Loucy (cell line): ENCODE measurements around the gene TMEM203.

Experiments used
- H2AFZ ChIP-seq: fragments of 200-600 bp; sonication (generic); 2 replicates; pipeline ENCODE4 v1.6.0; 2016; ENCODE audit warnings: antibody characterized with exemption, mild to moderate bottlenecking, low read length, moderate library complexity
- H3F3A ChIP-seq: fragments of 200-600 bp; 2 replicates; pipeline ENCODE4 v1.6.0; 2016; ENCODE audit warnings: antibody characterized with exemption, low read depth, mild to moderate bottlenecking
- H3K27me3 ChIP-seq: fragments of 200-600 bp; sonication (generic); 2 replicates; pipeline ENCODE4 v1.6.1; 2014; ENCODE audit warnings: low read length, mild to moderate bottlenecking; ENCODE audit not compliant: insufficient read depth, poor library complexity, severe bottlenecking
- H3K36me3 ChIP-seq: fragments of 200-600 bp; sonication (generic); 2 replicates; pipeline ENCODE4 v1.6.1; 2016; ENCODE audit warnings: low read length; ENCODE audit not compliant: insufficient read depth
- H3K4me1 ChIP-seq: fragments of 200-600 bp; sonication (generic); 2 replicates; pipeline ENCODE4 v1.5.1; 2014; ENCODE audit warnings: low read length, mild to moderate bottlenecking; ENCODE audit not compliant: insufficient read depth, poor library complexity, severe bottlenecking
- H3K4me2 ChIP-seq: fragments of 200-600 bp; sonication (generic); 2 replicates; pipeline ENCODE4 v1.6.0; 2014; ENCODE audit warnings: antibody characterized with exemption, low read length, low read depth, mild to moderate bottlenecking; ENCODE audit not compliant: poor library complexity, severe bottlenecking
- H3K4me3 ChIP-seq: fragments of 200-600 bp; sonication (generic); 2 replicates; pipeline ENCODE4 v1.5.1; 2014; ENCODE audit warnings: low read length, mild to moderate bottlenecking, mixed read lengths; ENCODE audit not compliant: poor library complexity, severe bottlenecking
- H3K79me2 ChIP-seq: fragments of 200-600 bp; sonication (generic); 2 replicates; pipeline ENCODE4 v1.6.1; 2014; ENCODE audit warnings: low read length; ENCODE audit not compliant: insufficient read depth
- H3K9ac ChIP-seq: fragments of 200-600 bp; sonication (generic); 2 replicates; pipeline ENCODE4 v1.6.0; 2014; ENCODE audit warnings: mild to moderate bottlenecking, low read depth, low read length, moderate library complexity; ENCODE audit not compliant: poor library complexity, severe bottlenecking
- H3K9me2 ChIP-seq: fragments of 200-600 bp; sonication (generic); replicated peaks from 2 replicates; pipeline ENCODE4 v1.6.1; 2016; ENCODE audit warnings: low read depth, low read length, mixed read lengths
- H3K9me3 ChIP-seq: fragments of 200-600 bp; sonication (generic); 2 replicates; pipeline ENCODE4 v1.6.1; 2014; ENCODE audit warnings: mild to moderate bottlenecking, antibody characterized with exemption, low read length, low read depth; ENCODE audit not compliant: insufficient read depth
- H4K20me1 ChIP-seq: fragments of 200-600 bp; sonication (generic); 2 replicates; pipeline ENCODE4 v1.6.0; 2014; ENCODE audit warnings: antibody characterized with exemption, low read length, mild to moderate bottlenecking; ENCODE audit not compliant: insufficient read depth, poor library complexity, severe bottlenecking
- EZH2phosphoT487 ChIP-seq: fragments of 200-600 bp; IDR thresholded peaks from 2 replicates; pipeline ENCODE4 v1.6.1; 2018; ENCODE audit warnings: antibody characterized with exemption, mild to moderate bottlenecking, moderate library complexity, borderline replicate concordance
- TF ChIP-seq, protein P1 (sequence below): fragments of 200-600 bp; sonication (generic); conservative IDR thresholded peaks from 2 replicates; pipeline ENCODE4 v1.5.1; 2014; ENCODE audit warnings: mild to moderate bottlenecking, antibody characterized with exemption, low read length

Gene TMEM203

DNA sequence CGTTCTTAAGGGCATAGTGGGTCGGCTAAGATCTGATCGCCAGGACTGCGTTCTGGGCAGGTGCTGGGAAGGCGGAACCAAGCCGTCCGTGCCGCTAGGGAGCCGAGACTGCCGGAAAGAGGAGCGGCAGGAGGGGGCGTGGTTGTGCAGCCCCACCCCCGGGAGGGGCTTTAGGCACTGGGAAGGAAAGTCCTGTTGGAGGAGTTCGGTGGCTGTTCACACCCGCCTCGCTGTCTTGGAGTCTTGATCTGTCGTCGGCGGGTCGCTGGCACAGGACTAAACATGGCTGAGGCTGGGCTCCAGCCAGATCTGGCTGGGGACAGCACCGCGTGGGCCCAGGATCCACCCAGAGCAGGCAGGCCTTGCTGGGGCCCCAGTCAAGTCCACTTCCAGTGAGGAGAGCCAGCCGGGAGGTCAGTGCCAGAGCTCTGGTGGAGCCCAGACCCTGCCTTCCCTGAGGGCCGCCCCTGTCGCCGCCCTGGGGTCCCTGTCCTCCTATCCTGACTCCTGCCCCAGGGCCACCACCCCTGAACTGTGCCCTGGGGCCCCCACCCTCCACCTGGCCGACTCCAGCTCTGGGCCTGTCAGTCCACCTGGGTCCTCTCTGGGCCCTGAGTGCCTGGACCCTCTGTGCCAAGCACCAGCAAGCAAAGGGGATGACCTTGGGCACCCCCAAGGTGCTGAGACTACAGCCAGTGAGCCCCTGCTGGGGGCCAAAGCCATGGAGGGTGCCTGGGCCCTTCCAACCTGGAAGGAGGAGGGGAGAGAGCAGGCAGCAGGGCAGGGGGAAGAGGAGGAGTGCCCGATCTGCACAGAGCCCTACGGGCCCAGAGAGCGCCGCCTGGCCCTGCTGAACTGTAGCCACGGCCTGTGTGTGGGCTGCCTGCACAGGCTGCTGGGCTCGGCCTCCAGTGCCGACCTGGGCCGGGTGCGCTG, 12.1 kb upstream of the TMEM203 start:
- Histone ChIP-seq H4K20me1 (no peaks in the 10 kb centered on the region), H3K27me3 (no peaks in the 10 kb centered on the region), H3K4me2 (no peak overlapping the region), H3K4me1 (peaks cover 1% of the 10 kb centered on the region), H3K4me3 (no peak overlapping the region), H3K79me2 (no peaks in the 10 kb centered on the region), H3K9me2 (no peaks in the 10 kb centered on the region), H3K36me3 (no peaks in the 10 kb centered on the region), H3F3A (no peaks in the 10 kb centered on the region), H3K9ac (no peak overlapping the region), H3K9me3 (no peaks in the 10 kb centered on the region), H2AFZ (no peak overlapping the region)
- TF ChIP-seq, protein P1, sequence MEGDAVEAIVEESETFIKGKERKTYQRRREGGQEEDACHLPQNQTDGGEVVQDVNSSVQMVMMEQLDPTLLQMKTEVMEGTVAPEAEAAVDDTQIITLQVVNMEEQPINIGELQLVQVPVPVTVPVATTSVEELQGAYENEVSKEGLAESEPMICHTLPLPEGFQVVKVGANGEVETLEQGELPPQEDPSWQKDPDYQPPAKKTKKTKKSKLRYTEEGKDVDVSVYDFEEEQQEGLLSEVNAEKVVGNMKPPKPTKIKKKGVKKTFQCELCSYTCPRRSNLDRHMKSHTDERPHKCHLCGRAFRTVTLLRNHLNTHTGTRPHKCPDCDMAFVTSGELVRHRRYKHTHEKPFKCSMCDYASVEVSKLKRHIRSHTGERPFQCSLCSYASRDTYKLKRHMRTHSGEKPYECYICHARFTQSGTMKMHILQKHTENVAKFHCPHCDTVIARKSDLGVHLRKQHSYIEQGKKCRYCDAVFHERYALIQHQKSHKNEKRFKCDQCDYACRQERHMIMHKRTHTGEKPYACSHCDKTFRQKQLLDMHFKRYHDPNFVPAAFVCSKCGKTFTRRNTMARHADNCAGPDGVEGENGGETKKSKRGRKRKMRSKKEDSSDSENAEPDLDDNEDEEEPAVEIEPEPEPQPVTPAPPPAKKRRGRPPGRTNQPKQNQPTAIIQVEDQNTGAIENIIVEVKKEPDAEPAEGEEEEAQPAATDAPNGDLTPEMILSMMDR, result no peak
- no peak for TF ChIP-seq EZH2phosphoT487

DNA sequence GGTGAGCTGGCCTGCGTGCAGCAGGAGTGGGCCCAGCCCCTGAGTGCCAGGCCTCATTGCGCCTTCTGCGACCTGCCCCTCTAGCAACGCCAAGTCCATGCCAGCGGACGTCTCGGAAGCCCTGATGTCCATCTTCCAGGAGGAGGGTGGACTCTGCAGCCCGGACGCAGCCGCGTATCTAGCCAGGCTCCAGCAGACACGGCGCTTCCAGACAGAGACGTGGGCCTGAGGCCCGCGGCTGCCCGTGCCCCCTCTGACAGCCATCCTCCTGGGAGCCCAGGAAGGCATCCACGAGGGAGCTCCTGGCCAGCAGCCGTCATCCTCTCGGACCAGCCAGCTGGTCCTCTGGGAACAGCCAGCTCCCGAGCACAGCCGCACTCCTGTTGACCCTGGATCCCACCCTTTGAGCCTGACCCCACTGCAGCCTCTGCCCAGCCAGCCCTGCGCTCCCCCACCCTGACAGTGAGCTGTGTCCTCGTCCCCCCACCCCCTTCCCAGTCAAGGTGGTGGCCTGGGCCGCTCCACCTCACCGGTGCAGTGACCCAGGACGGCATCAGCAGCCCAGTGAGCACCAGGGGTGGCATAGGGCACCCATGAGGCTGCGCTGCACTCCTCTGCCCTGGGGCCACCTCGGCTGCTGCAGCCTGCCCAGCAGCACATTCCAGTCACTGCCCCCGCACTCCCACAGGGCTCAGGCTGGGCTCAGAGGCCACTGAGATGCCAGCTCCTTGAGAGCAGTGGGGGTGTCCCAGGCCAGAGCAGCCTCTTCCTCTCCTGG, 10.9 kb upstream of the TMEM203 start:
- Histone ChIP-seq H3K9me3 (no peaks in the 10 kb centered on the region), H3K4me1 (no peaks in the 10 kb centered on the region), H3K9me2 (no peaks in the 10 kb centered on the region), H2AFZ (no peak overlapping the region), H3K4me3 (no peak overlapping the region), H3K27me3 (no peaks in the 10 kb centered on the region), H3K4me2 (no peak overlapping the region), H3K9ac (no peak overlapping the region), H3K79me2 (no peaks in the 10 kb centered on the region), H3F3A (no peaks in the 10 kb centered on the region), H4K20me1 (no peaks in the 10 kb centered on the region), H3K36me3 (no peaks in the 10 kb centered on the region)
- TF ChIP-seq, protein P1, result no peak
- no peak for TF ChIP-seq EZH2phosphoT487

DNA sequence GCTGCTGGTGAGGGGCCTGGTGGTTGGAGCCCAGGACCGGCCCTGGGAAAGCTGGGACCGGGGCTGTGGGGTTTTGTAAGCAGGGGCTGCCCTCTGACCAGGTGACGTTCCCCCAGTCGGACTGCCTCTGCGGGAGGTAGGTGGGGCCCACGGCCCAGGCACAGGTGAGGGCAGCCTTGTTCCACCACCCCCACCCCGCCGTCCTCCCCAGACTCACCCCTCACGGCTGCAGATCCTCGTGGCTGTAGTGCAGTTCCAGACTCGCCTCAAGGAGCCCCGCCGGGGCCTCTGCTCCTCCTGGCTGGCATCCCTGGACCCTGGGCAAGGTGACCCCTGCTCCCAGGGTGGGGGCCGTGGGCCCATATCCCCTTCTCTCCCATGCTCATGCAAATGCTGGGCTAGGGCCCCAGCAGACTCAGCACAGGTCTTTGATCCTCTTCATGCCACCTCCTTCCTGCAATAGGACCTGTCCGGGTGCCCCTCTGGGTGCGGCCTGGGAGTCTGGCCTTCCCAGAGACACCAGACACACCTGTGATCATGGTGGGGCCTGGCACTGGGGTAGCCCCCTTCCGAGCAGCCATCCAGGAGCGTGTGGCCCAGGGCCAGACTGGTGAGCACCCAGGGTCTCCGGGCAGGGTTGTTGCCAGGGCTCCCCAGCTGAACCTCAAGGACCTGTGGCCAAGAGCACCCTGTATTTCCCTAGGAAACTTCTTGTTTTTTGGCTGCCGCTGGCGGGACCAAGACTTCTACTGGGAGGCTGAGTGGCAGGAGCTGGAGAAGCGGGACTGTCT, 9.9 kb upstream of the TMEM203 start:
- Histone ChIP-seq H3K36me3 (no peaks in the 10 kb centered on the region), H4K20me1 (no peaks in the 10 kb centered on the region)

More for the DNA sequence above, 9.9 kb upstream of the TMEM203 start:
- Histone ChIP-seq H3K9ac (no peak overlapping the region), H2AFZ (no peak overlapping the region), H3K9me2 (no peaks in the 10 kb centered on the region), H3K79me2 (no peaks in the 10 kb centered on the region), H3K4me2 (no peak overlapping the region), H3F3A (no peaks in the 10 kb centered on the region), H3K27me3 (no peaks in the 10 kb centered on the region), H3K4me1 (no peaks in the 10 kb centered on the region), H3K9me3 (no peaks in the 10 kb centered on the region), H3K4me3 (no peak overlapping the region)
- TF ChIP-seq, protein P1, result no peak
- no peak for TF ChIP-seq EZH2phosphoT487
